NCI-H2227 (cell line): ENCODE results near the gene LIFR.
"Not testable (repeated sequence)": the region's sequence is repeated elsewhere in the genome, so short reads cannot be mapped to it uniquely, and the experiment has no call there.

ENCODE experiments used
- DNase-seq: peaks from one replicate; lab custom pipeline; 2025; ENCODE audit not compliant: unreplicated experiment; lab: John Stamatoyannopoulos, UW

LIFR gene

GRCh38 chr5:38524022-38524421 lies 32.4 kb downstream of the LIFR start:
- no peak for DNase-seq

- DNase-seq: no peak
These were observed 37.0 kb downstream of the LIFR start for GRCh38 chr5:38519476-38519875.

GRCh38 chr5:38518341-38518740 lies 38.1 kb downstream of the LIFR start:
- no peak for DNase-seq

GRCh38 chr5:38516649-38517048 lies 39.8 kb downstream of the LIFR start:
- not testable (repeated sequence) for DNase-seq

GRCh38 chr5:38515646-38516045 lies 40.8 kb downstream of the LIFR start:
- DNase-seq: peak; percentile 45

GRCh38 chr5:38515092-38515491 lies 41.4 kb downstream of the LIFR start:
- DNase-seq: no peak

GRCh38 chr5:38509185-38509584 lies 47.3 kb downstream of the LIFR start:
- DNase-seq: no peak

- no peak for DNase-seq
These were observed 50.1 kb downstream of the LIFR start for GRCh38 chr5:38506302-38506701.

- no peak for DNase-seq
These were observed 55.7 kb downstream of the LIFR start for GRCh38 chr5:38500573-38501260.

- DNase-seq: no peak
These were observed 58.5 kb downstream of the LIFR start for GRCh38 chr5:38497946-38498345.

- DNase-seq: peak; percentile 19
These were observed 61.7 kb downstream of the LIFR start for GRCh38 chr5:38494763-38495162.

GRCh38 chr5:38494175-38494574 lies 62.3 kb downstream of the LIFR start:
- DNase-seq: no peak

GRCh38 chr5:38483805-38484398 lies 72.5 kb downstream of the LIFR start:
- DNase-seq: no peak

- DNase-seq: no peak
These were observed 77.0 kb downstream of the LIFR start for GRCh38 chr5:38479315-38479904.

- DNase-seq: no peak
These were observed 77.6 kb downstream of the LIFR start for GRCh38 chr5:38478878-38479277.

- DNase-seq: no peak
These were observed 78.3 kb downstream of the LIFR start for GRCh38 chr5:38478166-38478565.

GRCh38 chr5:38473008-38473407 lies 83.4 kb downstream of the LIFR start:
- peak; percentile 55 for DNase-seq

GRCh38 chr5:38472541-38472940 lies 83.9 kb downstream of the LIFR start:
- DNase-seq: no peak

GRCh38 chr5:38471709-38472108 lies 84.7 kb downstream of the LIFR start:
- no peak for DNase-seq

- DNase-seq: no peak
These were observed 86.7 kb downstream of the LIFR start for GRCh38 chr5:38469707-38470267.

- no peak for DNase-seq
These were observed 87.3 kb downstream of the LIFR start for GRCh38 chr5:38468978-38469706.
